D721Med (cell line): ENCODE measurements around the gene CERK.
"Not testable (repeated sequence)": the region's sequence is repeated elsewhere in the genome, so short reads cannot be mapped to it uniquely, and the experiment has no call there.

Experiments
- DNase-seq: peaks from one replicate; pipeline ENCODE4 v3.0.0; 2011; ENCODE audit warnings: low spot score; ENCODE audit not compliant: insufficient read length
- FAIRE-seq: peaks from 2 replicates; lab custom pipeline; 2011; peaks lifted over from hg19 to GRCh38; lab: Jason Lieb, UNC
- TF ChIP-seq, protein P1 (sequence below): IDR thresholded peaks from 2 replicates; pipeline ENCODE4 v1.5.1; 2012; ENCODE audit warnings: mild to moderate bottlenecking, control low read depth; ENCODE audit not compliant: insufficient read depth; ENCODE audit errors: missing control alignments

Gene CERK

GRCh38 chr22:46646531-46647215, 91.4 kb downstream of the CERK start:
- DNase-seq (no peak), FAIRE-seq (no peak)
- TF ChIP-seq, protein P1, sequence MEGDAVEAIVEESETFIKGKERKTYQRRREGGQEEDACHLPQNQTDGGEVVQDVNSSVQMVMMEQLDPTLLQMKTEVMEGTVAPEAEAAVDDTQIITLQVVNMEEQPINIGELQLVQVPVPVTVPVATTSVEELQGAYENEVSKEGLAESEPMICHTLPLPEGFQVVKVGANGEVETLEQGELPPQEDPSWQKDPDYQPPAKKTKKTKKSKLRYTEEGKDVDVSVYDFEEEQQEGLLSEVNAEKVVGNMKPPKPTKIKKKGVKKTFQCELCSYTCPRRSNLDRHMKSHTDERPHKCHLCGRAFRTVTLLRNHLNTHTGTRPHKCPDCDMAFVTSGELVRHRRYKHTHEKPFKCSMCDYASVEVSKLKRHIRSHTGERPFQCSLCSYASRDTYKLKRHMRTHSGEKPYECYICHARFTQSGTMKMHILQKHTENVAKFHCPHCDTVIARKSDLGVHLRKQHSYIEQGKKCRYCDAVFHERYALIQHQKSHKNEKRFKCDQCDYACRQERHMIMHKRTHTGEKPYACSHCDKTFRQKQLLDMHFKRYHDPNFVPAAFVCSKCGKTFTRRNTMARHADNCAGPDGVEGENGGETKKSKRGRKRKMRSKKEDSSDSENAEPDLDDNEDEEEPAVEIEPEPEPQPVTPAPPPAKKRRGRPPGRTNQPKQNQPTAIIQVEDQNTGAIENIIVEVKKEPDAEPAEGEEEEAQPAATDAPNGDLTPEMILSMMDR: no peak

GRCh38 chr22:46642840-46643480, 95.1 kb downstream of the CERK start:
- not testable (repeated sequence) for FAIRE-seq, DNase-seq

- TF ChIP-seq, protein P1: no peak
- FAIRE-seq (no peak), DNase-seq (no peak)
These were observed 96.2 kb downstream of the CERK start for GRCh38 chr22:46641811-46642266.

- FAIRE-seq: no peak
- TF ChIP-seq, protein P1: no peak
- DNase-seq: no peak
These were observed 97.6 kb downstream of the CERK start for GRCh38 chr22:46640293-46641055.

GRCh38 chr22:46639843-46640242, 98.2 kb downstream of the CERK start:
- FAIRE-seq: no peak
- TF ChIP-seq, protein P1: no peak
- no peak for DNase-seq

DNA sequence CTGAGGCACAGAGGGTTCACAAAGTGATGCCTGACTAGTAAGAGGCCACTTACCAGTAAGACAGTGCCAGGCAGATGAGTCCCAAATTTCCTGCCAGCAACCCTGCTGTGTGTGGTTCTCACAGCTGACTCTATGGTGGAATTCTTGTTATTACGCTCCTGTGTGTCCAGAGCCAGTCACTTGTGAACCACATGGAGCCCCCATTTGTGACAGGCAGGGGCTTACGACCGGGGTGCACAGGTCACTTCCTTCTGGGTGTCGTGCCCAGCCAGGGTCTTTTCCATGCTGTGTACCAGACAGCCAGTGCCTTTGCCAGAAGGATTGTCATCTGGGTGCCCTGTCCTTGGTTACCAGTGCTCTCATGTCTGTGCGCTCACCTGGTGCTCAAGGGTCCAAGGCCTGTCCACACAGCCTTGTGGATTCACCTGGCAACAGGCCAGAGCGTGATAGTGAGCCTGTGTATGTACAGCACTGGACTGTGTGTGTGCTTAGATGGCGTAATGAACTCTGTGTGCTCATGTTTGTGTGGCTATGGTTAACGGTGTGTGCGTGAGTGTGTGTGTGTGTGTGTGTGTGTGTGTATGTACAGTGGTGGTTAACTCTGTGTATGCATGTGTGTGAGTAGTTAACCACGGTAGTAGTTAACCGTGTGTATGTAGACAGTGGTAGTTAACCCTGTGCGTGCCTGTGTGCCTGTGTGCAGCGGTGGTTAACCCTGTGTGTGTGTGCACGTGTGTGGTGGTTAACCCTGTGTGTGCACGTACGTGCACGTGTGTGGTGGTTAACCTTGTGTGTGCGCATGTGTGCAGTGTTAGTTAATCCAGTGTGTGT, 99.2 kb downstream of the CERK start:
- FAIRE-seq (no peak), DNase-seq (no peak)
- TF ChIP-seq, protein P1: no peak
